IMR-90 (cell line): Measurements from ENCODE around the gene CENPQ. TPM values are rescaled to one million over a fixed set of nuclear protein-coding genes. Genes with fewer than 3 reads are reported as not detected.

Experiments
- ATAC-seq: fragments of 200-7000 bp; cut with Tn5 transposase; 2 replicates; pipeline ENCODE4 v1.9.1; 2020; ENCODE audit warnings: low read depth, mild to moderate bottlenecking, moderate library complexity
- BruUV-seq: library from RNA; stranded (reverse); fragments of 400-500 nt; replicated peaks from 2 replicates; lab custom pipeline; 2021; lab: Mats Ljungman, UMichigan
- CTCF ChIA-PET: fragments of 300-600 bp; formaldehyde crosslinking; extraction: SDS; loops from one replicate; lab custom pipeline; 2021; ENCODE audit warnings: antibody characterized with exemption; lab: Yijun Ruan, JAX
- POLR2A ChIA-PET: fragments of 300-600 bp; sonication (Branson Sonifier 250); formaldehyde crosslinking; loops from one replicate; lab custom pipeline; 2022; ENCODE audit warnings: antibody characterized with exemption; ENCODE audit not compliant: unreplicated experiment; lab: Charles Lee
- DNase-seq: peaks from one replicate; pipeline ENCODE4 v3.0.0; 2013
- H2AFZ ChIP-seq: replicated peaks from 2 replicates; pipeline ENCODE3; 2013; ENCODE audit warnings: low read length, mild to moderate bottlenecking; ENCODE audit not compliant: poor library complexity
- H2AK5ac ChIP-seq: 2 replicates; pipeline ENCODE4 v1.6.1; 2013; ENCODE audit warnings: low read depth, low read length, inconsistent platforms
- H2AK9ac ChIP-seq: replicated peaks from 2 replicates; pipeline ENCODE3; 2013; ENCODE audit warnings: mild to moderate bottlenecking, low read depth, low read length, moderate library complexity; ENCODE audit not compliant: poor library complexity
- H2BK120ac ChIP-seq: 2 replicates; pipeline ENCODE4 v1.6.1; 2013; ENCODE audit warnings: low read depth, low read length, inconsistent platforms
- H2BK15ac ChIP-seq: 3 replicates; pipeline ENCODE4 v1.6.1; 2013; ENCODE audit warnings: low read depth, low read length, inconsistent platforms
- H2BK20ac ChIP-seq: 2 replicates; pipeline ENCODE4 v1.6.1; 2013; ENCODE audit warnings: low read depth, mild to moderate bottlenecking, inconsistent platforms, low read length, moderate library complexity
- H2BK5ac ChIP-seq: 2 replicates; pipeline ENCODE4 v1.6.1; 2013; ENCODE audit warnings: mild to moderate bottlenecking, low read depth, low read length, inconsistent platforms; ENCODE audit not compliant: poor library complexity, severe bottlenecking
- H3K14ac ChIP-seq: replicated peaks from 2 replicates; pipeline ENCODE4 v1.6.1; 2013; ENCODE audit warnings: low read depth, low read length, inconsistent platforms
- H3K18ac ChIP-seq: 2 replicates; pipeline ENCODE4 v1.6.1; 2013; ENCODE audit warnings: low read depth, low read length, control low read depth
- H3K23ac ChIP-seq: 2 replicates; pipeline ENCODE4 v1.6.1; 2013; ENCODE audit warnings: low read depth, low read length, inconsistent platforms
- H3K27ac ChIP-seq: 2 replicates; pipeline ENCODE4 v1.5.1; 2013; ENCODE audit warnings: mild to moderate bottlenecking, control low read depth, low read length; ENCODE audit not compliant: insufficient read depth
- H3K27me3 ChIP-seq: 2 replicates; pipeline ENCODE4 v1.6.1; 2013; ENCODE audit warnings: low read length; ENCODE audit not compliant: control insufficient read depth, insufficient read depth
- H3K36me3 ChIP-seq: 2 replicates; pipeline ENCODE4 v1.6.1; 2013; ENCODE audit warnings: low read length, mixed read lengths; ENCODE audit not compliant: control insufficient read depth, insufficient read depth
- H3K4ac ChIP-seq: 2 replicates; pipeline ENCODE4 v1.6.1; 2013; ENCODE audit warnings: low read depth, low read length, inconsistent platforms
- H3K4me1 ChIP-seq: 2 replicates; pipeline ENCODE4 v1.6.1; 2013; ENCODE audit warnings: low read length, mixed read lengths; ENCODE audit not compliant: control insufficient read depth, insufficient read depth
- H3K4me2 ChIP-seq: 2 replicates; pipeline ENCODE4 v1.6.1; 2013; ENCODE audit warnings: low read depth, mild to moderate bottlenecking, control low read depth, low read length, moderate library complexity
- H3K4me3 ChIP-seq: 2 replicates; pipeline ENCODE4 v1.5.1; 2013; ENCODE audit warnings: low read depth, mild to moderate bottlenecking, control low read depth, low read length, moderate library complexity; ENCODE audit not compliant: insufficient read depth
- H3K56ac ChIP-seq: 2 replicates; pipeline ENCODE4 v1.6.1; 2013; ENCODE audit warnings: low read length, inconsistent platforms; ENCODE audit not compliant: insufficient read depth; ENCODE audit errors: extremely low read depth
- H3K79me1 ChIP-seq, 2 experiments: 2 replicates each; pipeline ENCODE4 v1.6.1; 2013; ENCODE audit warnings: low read length in 2 of 2, inconsistent platforms in 1 of 2, low read depth in 1 of 2
- H3K9ac ChIP-seq: 2 replicates; pipeline ENCODE4 v1.6.1; 2013; ENCODE audit warnings: low read depth, low read length, control low read depth
- H3K9me1 ChIP-seq: 2 replicates; pipeline ENCODE4 v1.6.1; 2013; ENCODE audit warnings: low read length, inconsistent platforms; ENCODE audit not compliant: insufficient read depth
- H3K9me3 ChIP-seq: 2 replicates; pipeline ENCODE4 v1.6.1; 2013; ENCODE audit warnings: low read length; ENCODE audit not compliant: control insufficient read depth, insufficient read depth
- H4K20me1 ChIP-seq: 2 replicates; pipeline ENCODE4 v1.6.1; 2013; ENCODE audit warnings: low read length, inconsistent platforms; ENCODE audit not compliant: insufficient read depth
- H4K5ac ChIP-seq: 2 replicates; pipeline ENCODE4 v1.6.1; 2013; ENCODE audit warnings: mild to moderate bottlenecking, low read depth, low read length, control low read depth
- H4K8ac ChIP-seq, 2 experiments: 2 replicates each; pipeline ENCODE4 v1.6.1; 2013; ENCODE audit warnings: low read depth in 2 of 2, low read length in 2 of 2, control low read depth in 1 of 2, inconsistent platforms in 1 of 2
- H4K91ac ChIP-seq: 2 replicates; pipeline ENCODE4 v1.6.1; 2013; ENCODE audit warnings: low read depth, low read length, inconsistent platforms; ENCODE audit not compliant: insufficient read depth
- CHD1 ChIP-seq: IDR thresholded peaks from 2 replicates; pipeline ENCODE4 v1.6.1; 2012; ENCODE audit warnings: low read depth, low read length, improper control_type of control experiment
- CTCF ChIP-seq: conservative IDR thresholded peaks from 2 replicates; pipeline ENCODE4 v1.5.1; 2012; ENCODE audit warnings: mild to moderate bottlenecking, low read depth, low read length, improper control_type of control experiment
- ELK1 ChIP-seq: fragments of 150-350 bp; IDR thresholded peaks from 2 replicates; pipeline ENCODE4 v1.6.1; 2016; ENCODE audit warnings: low read depth, mild to moderate bottlenecking, low read length, moderate library complexity, borderline replicate concordance
- FOS ChIP-seq: fragments of 150-350 bp; IDR thresholded peaks from 2 replicates; pipeline ENCODE4 v1.6.1; 2016; ENCODE audit warnings: low read depth, low read length
- MAZ ChIP-seq: IDR thresholded peaks from 2 replicates; pipeline ENCODE4 v1.6.1; 2012; ENCODE audit warnings: low read depth, mild to moderate bottlenecking, low read length, improper control_type of control experiment, moderate library complexity, borderline replicate concordance
- NFE2L2 ChIP-seq: fragments of 150-350 bp; IDR thresholded peaks from 2 replicates; pipeline ENCODE4 v1.6.1; 2016; ENCODE audit warnings: low read depth, mild to moderate bottlenecking, low read length
- POLR2A ChIP-seq: IDR thresholded peaks from 2 replicates; pipeline ENCODE4 v1.6.1; 2012; ENCODE audit warnings: mild to moderate bottlenecking, low read depth, low read length
- RCOR1 ChIP-seq: IDR thresholded peaks from 2 replicates; pipeline ENCODE4 v1.6.1; 2012; ENCODE audit warnings: mild to moderate bottlenecking, low read length, improper control_type of control experiment; ENCODE audit not compliant: insufficient replicate concordance
- RFX5 ChIP-seq: IDR thresholded peaks from 2 replicates; pipeline ENCODE4 v1.8.0; 2012; ENCODE audit warnings: low read depth, mild to moderate bottlenecking, low read length, moderate library complexity
- SMC3 ChIP-seq: fragments of 150-350 bp; IDR thresholded peaks from 2 replicates; pipeline ENCODE4 v1.6.1; 2016; ENCODE audit warnings: low read depth, mild to moderate bottlenecking, antibody characterized with exemption, low read length, moderate library complexity
- USF2 ChIP-seq: fragments of 150-350 bp; IDR thresholded peaks from 2 replicates; pipeline ENCODE4 v1.6.1; 2017; ENCODE audit warnings: mild to moderate bottlenecking, antibody characterized with exemption, low read length, low read depth
- WGBS, 2 experiments: methylation state at CpG; one replicate each; pipeline versions ENCODE4 v1.1.5 to v1.1.7; 2013; ENCODE audit warnings: missing lambda C conversion rate in 2 of 2; ENCODE audit not compliant: insufficient read length in 1 of 2; ENCODE audit errors: extremely low coverage in 2 of 2; 5-methylcytosine and 5-hydroxymethylcytosine counted together
- dilution Hi-C: fragments of 300-500 bp; cut with HindIII; formaldehyde crosslinking; loops from one replicate; pipeline ENCODE4 v1.14.3; 2018; ENCODE audit warnings: low sequenced_read_pairs; ENCODE audit not compliant: unreplicated experiment
- in situ Hi-C: fragments of 300-500 bp; cut with MboI; formaldehyde crosslinking; loops from 3 replicates; pipeline ENCODE4 v1.14.3; 2019; ENCODE audit warnings: low sequenced_read_pairs, inconsistent platforms, mixed read lengths
- intact Hi-C: fragments of 100-400 bp; cut with micrococcal nuclease; formaldehyde crosslinking; loops from 2 replicates; pipeline ENCODE4 v1.10.0; 2022
- polyA plus RNA-seq, 3 experiments: library from polyadenylated mRNA; depleted of rRNA; stranded (reverse); fragments of >200 nt; gene quantifications; 2 replicates each; pipeline ENCODE4 v1.2.3, GENCODE V29; 2012; ENCODE audit warnings: low replicate concordance in 1 of 3
- total RNA-seq: library from RNA; depleted of rRNA; stranded (reverse); fragments of >200 nt; gene quantifications from 2 replicates; pipeline ENCODE4 v1.2.3, GENCODE V29; 2012

The CENPQ gene
- total and polyA plus RNA-seq, 2 of the 4 experiments (the other 2 are of a cell fraction): 2.2 to 3.7 TPM

GRCh38 chr6:49526598-49526997 lies 63.4 kb downstream of the CENPQ start:
- no peak overlapping the region for H4K91ac ChIP-seq
- H2AK5ac ChIP-seq: no peak overlapping the region
- no peak overlapping the region for H4K8ac ChIP-seq
- no peak overlapping the region for H3K27ac ChIP-seq
- no peaks in the 10 kb centered on the region for H3K9me3 ChIP-seq
- no peak overlapping the region for H2BK15ac ChIP-seq
- no peak overlapping the region for H4K5ac ChIP-seq
- no peak overlapping the region for H2BK20ac ChIP-seq
- BruUV-seq: no TSS peak
- TF ChIP-seq NFE2L2 (no peak), ELK1 (no peak), RCOR1 (no peak), RFX5 (no peak), FOS (no peak), MAZ (no peak), USF2 (no peak), SMC3 (no peak), POLR2A (no peak), CHD1 (no peak), CTCF (no peak)
- no peak overlapping the region for H3K4me2 ChIP-seq
- H2BK5ac ChIP-seq: no peak overlapping the region
- no peak overlapping the region for H3K4me3 ChIP-seq
- H3K23ac ChIP-seq: no peak overlapping the region
- no peak overlapping the region for H3K56ac ChIP-seq
- CTCF ChIA-PET: no interaction called here
- H3K4me1 ChIP-seq: no peaks in the 10 kb centered on the region
- H3K4ac ChIP-seq: no peak overlapping the region
- H3K9ac ChIP-seq: no peak overlapping the region
- DNase-seq (no peak), ATAC-seq (no peak)
- POLR2A ChIA-PET: no interaction called here
- H2AFZ ChIP-seq: peak overlapping the region; percentile 58
- no peaks in the 10 kb centered on the region for H3K36me3 ChIP-seq
- no peak overlapping the region for H2AK9ac ChIP-seq
- intact Hi-C loops (no loop called here), in situ Hi-C loops (loop anchor here (10.0 to 25.0 kb wide), 2 partner anchors 78 to 311 kb away; no protein-coding TSS in a partner anchor), dilution Hi-C loops (no loop called here)
- H3K79me1 ChIP-seq: no peaks in the 10 kb centered on the region
- no peaks in the 10 kb centered on the region for H4K20me1 ChIP-seq
- H3K27me3 ChIP-seq: no peaks in the 10 kb centered on the region
- no peak overlapping the region for H2BK120ac ChIP-seq
- H3K14ac ChIP-seq: no peak overlapping the region
- no peak overlapping the region for H3K18ac ChIP-seq
- 76% methylated on average over 6 of the region's 12 CpGs; no CpG with 5 or more reads in 1 of the 2 experiments for WGBS, 2 experiments
- H3K9me1 ChIP-seq: no peaks in the 10 kb centered on the region
